SK-N-SH (cell line): ENCODE measurements around the gene BOC. TPM values are rescaled to one million over a fixed set of nuclear protein-coding genes. Genes with fewer than 3 reads are reported as not detected.

ENCODE experiments used
- CTCF ChIA-PET: fragments of 300-600, 350-600 bp; formaldehyde crosslinking; extraction: SDS; loops from one replicate; lab custom pipeline; 2021; lab: Yijun Ruan, JAX
- POLR2A ChIA-PET: fragments of 350-600 bp; sonication (Branson Sonifier 250); formaldehyde crosslinking; extraction: SDS; loops from one replicate; lab custom pipeline; 2020; ENCODE audit warnings: antibody characterized with exemption, inconsistent platforms; lab: Yijun Ruan, JAX
- DNase-seq: peaks from one replicate; pipeline ENCODE4 v3.0.0; 2012
- H2AFZ ChIP-seq: fragments of 200-600 bp; sonication (generic); 2 replicates; pipeline ENCODE4 v1.8.1; 2016; ENCODE audit warnings: antibody characterized with exemption, mild to moderate bottlenecking, low read depth
- H3F3A ChIP-seq: fragments of 200-600 bp; sonication (generic); replicated peaks from 2 replicates; pipeline ENCODE3; 2016; ENCODE audit warnings: antibody characterized with exemption, mild to moderate bottlenecking; ENCODE audit not compliant: insufficient read depth
- H3K27ac ChIP-seq, 2 experiments: fragments of 200-500 bp in 1 of 2; fragments of 200-600 bp in 1 of 2; sonication (Bioruptor generic) in 1 of 2; sonication (generic), shearing (Covaris generic) in 1 of 2; 2 replicates each; pipeline versions ENCODE4 v1.5.1 to v1.6.1; 2014 to 2016; ENCODE audit warnings: low read depth in 2 of 2, inconsistent platforms in 1 of 2, low read length in 1 of 2, mild to moderate bottlenecking in 1 of 2, mixed read lengths in 1 of 2
- H3K27me3 ChIP-seq: fragments of 200-600 bp; sonication (generic), shearing (Covaris generic); 2 replicates; pipeline ENCODE4 v1.6.1; 2016; ENCODE audit warnings: mixed run types; ENCODE audit not compliant: insufficient read depth
- H3K36me3 ChIP-seq, 2 experiments: fragments of 200-500 bp in 1 of 2; fragments of 200-600 bp in 1 of 2; sonication (Bioruptor generic) in 1 of 2; sonication (generic) in 1 of 2; replicated peaks in 1 of 2; 2 replicates each; pipeline versions ENCODE3 to v1.5.1; 2014 to 2016; ENCODE audit warnings: low read length in 1 of 2, mild to moderate bottlenecking in 1 of 2; ENCODE audit not compliant: insufficient read depth in 2 of 2, control insufficient read depth in 1 of 2
- H3K4me1 ChIP-seq, 2 experiments: fragments of 200-500 bp in 1 of 2; fragments of 200-600 bp in 1 of 2; sonication (Bioruptor generic) in 1 of 2; sonication (generic), shearing (Covaris generic) in 1 of 2; 2 replicates each; pipeline versions ENCODE4 v1.5.1 to v1.6.1; 2014 to 2016; ENCODE audit warnings: low read depth in 1 of 2, low read length in 1 of 2, mixed run types in 1 of 2; ENCODE audit not compliant: insufficient read depth in 2 of 2, control insufficient read depth in 1 of 2
- H3K4me2 ChIP-seq: fragments of 200-600 bp; sonication (generic), shearing (Covaris generic); 2 replicates; pipeline ENCODE4 v1.6.1; 2017; ENCODE audit warnings: mixed run types
- H3K4me3 ChIP-seq, 2 experiments: fragments of 200-500 bp in 1 of 2; fragments of 200-600 bp in 1 of 2; sonication (Bioruptor generic) in 1 of 2; sonication (generic), shearing (Covaris generic) in 1 of 2; 2 replicates each; pipeline versions ENCODE4 v1.5.1 to v1.8.1; 2014 to 2016; ENCODE audit warnings: low read depth in 2 of 2, inconsistent platforms in 1 of 2, low read length in 1 of 2, mild to moderate bottlenecking in 1 of 2, mixed read lengths in 1 of 2, moderate library complexity in 1 of 2
- H3K79me2 ChIP-seq: fragments of 200-600 bp; sonication (generic); 2 replicates; pipeline ENCODE4 v1.8.1; 2017; ENCODE audit warnings: mild to moderate bottlenecking; ENCODE audit not compliant: insufficient read depth
- H3K9ac ChIP-seq: fragments of 200-600 bp; sonication (generic); 2 replicates; pipeline ENCODE4 v1.6.1; 2017; ENCODE audit warnings: mixed run types
- H3K9me2 ChIP-seq: fragments of 200-600 bp; sonication (generic); 2 replicates; pipeline ENCODE4 v1.6.1; 2017; ENCODE audit warnings: mixed run types
- H3K9me3 ChIP-seq: fragments of 200-600 bp; sonication (generic); 2 replicates; pipeline ENCODE4 v1.6.1; 2017; ENCODE audit warnings: mixed run types, mild to moderate bottlenecking, moderate library complexity
- H4K20me1 ChIP-seq: fragments of 200-600 bp; sonication (generic); 2 replicates; pipeline ENCODE4 v1.6.1; 2017; ENCODE audit warnings: mild to moderate bottlenecking, mixed run types; ENCODE audit not compliant: insufficient read depth
- CHD2 ChIP-seq: fragments of 150-350 bp; IDR thresholded peaks from 2 replicates; pipeline ENCODE4 v1.6.1; 2018; ENCODE audit warnings: low read length; ENCODE audit not compliant: partially characterized antibody
- ELF1 ChIP-seq: IDR thresholded peaks from 2 replicates; pipeline ENCODE4 v1.4.0; 2012
- EZH2phosphoT487 ChIP-seq: fragments of 200-600 bp; sonication (generic); IDR thresholded peaks from 2 replicates; pipeline ENCODE4 v1.6.1; 2017; ENCODE audit warnings: low read depth, mixed run types, mild to moderate bottlenecking, antibody characterized with exemption, moderate library complexity, borderline replicate concordance
- FOXM1 ChIP-seq: IDR thresholded peaks from 2 replicates; pipeline ENCODE4 v1.4.0; 2012; ENCODE audit warnings: low read depth, mild to moderate bottlenecking
- GATA2 ChIP-seq: sonication (generic); formaldehyde crosslinking; IDR thresholded peaks from 2 replicates; pipeline ENCODE4 v1.5.0; 2020; ENCODE audit warnings: mild to moderate bottlenecking, missing genetic modification reagents
- MEF2A ChIP-seq: IDR thresholded peaks from 2 replicates; pipeline ENCODE4 v1.4.0; 2012; ENCODE audit warnings: low read depth, borderline replicate concordance
- NFIC ChIP-seq: IDR thresholded peaks from 2 replicates; pipeline ENCODE4 v1.4.0; 2012; ENCODE audit warnings: borderline replicate concordance
- NRF1 ChIP-seq: IDR thresholded peaks from 2 replicates; pipeline ENCODE4 v1.6.1; 2012; ENCODE audit warnings: low read depth, mild to moderate bottlenecking, low read length
- POLR2AphosphoS5 ChIP-seq: IDR thresholded peaks from 2 replicates; pipeline ENCODE4 v1.6.1; 2012; ENCODE audit warnings: low read depth, low read length
- RAD21 ChIP-seq: IDR thresholded peaks from 2 replicates; pipeline ENCODE4 v1.6.1; 2012; ENCODE audit warnings: mild to moderate bottlenecking, low read length
- RCOR1 ChIP-seq: fragments of 150-350 bp; IDR thresholded peaks from 2 replicates; pipeline ENCODE4 v1.6.1; 2017; ENCODE audit warnings: antibody characterized with exemption, low read length
- RXRA ChIP-seq: IDR thresholded peaks from 2 replicates; pipeline ENCODE4 v1.4.0; 2012; ENCODE audit warnings: low read depth, mild to moderate bottlenecking, borderline replicate concordance
- SIN3A ChIP-seq: IDR thresholded peaks from 2 replicates; pipeline ENCODE4 v1.6.1; 2012; ENCODE audit warnings: low read depth, mild to moderate bottlenecking, low read length, moderate library complexity, borderline replicate concordance
- YY1 ChIP-seq: IDR thresholded peaks from 2 replicates; pipeline ENCODE4 v1.4.0; 2012; ENCODE audit warnings: low read depth, mild to moderate bottlenecking
- WGBS: methylation state at CpG from one replicate; pipeline ENCODE4 v1.1.6; 2017; ENCODE audit warnings: low lambda C conversion rate; 5-methylcytosine and 5-hydroxymethylcytosine counted together
- polyA plus RNA-seq, 3 experiments: library from polyadenylated mRNA; depleted of rRNA; stranded (reverse); fragments of >200 nt; gene quantifications; 2 replicates each; pipeline ENCODE4 v1.2.3, GENCODE V29; 2012
- TF ChIP-seq, protein P1 (sequence below): fragments of 150-350 bp; IDR thresholded peaks from 2 replicates; pipeline ENCODE4 v1.6.1; 2016; ENCODE audit warnings: mild to moderate bottlenecking, low read depth, low read length
- TF ChIP-seq, protein P2 (sequence below): fragments of 150-350 bp; IDR thresholded peaks from 2 replicates; pipeline ENCODE4 v1.6.1; 2017; ENCODE audit warnings: antibody characterized with exemption, low read length, low read depth, borderline replicate concordance
- TF ChIP-seq, protein P3 (sequence below): IDR thresholded peaks from 2 replicates; pipeline ENCODE4 v1.4.0; 2012; ENCODE audit warnings: low read depth
- TF ChIP-seq, protein P4 (sequence below): fragments of 200-600 bp; sonication (generic); IDR thresholded peaks from 2 replicates; pipeline ENCODE4 v1.6.1; 2017; ENCODE audit warnings: antibody characterized with exemption, mild to moderate bottlenecking, moderate library complexity
- TF ChIP-seq, protein P5 (sequence below): IDR thresholded peaks from 2 replicates; pipeline ENCODE4 v1.6.1; 2012; ENCODE audit warnings: mild to moderate bottlenecking, low read depth, low read length, moderate library complexity
- TF ChIP-seq, protein P6 (sequence below): IDR thresholded peaks from 2 replicates; pipeline ENCODE4 v1.4.0; 2012; ENCODE audit warnings: low read depth, borderline replicate concordance

Gene BOC
- polyA plus RNA-seq, 1 of the 3 experiments (the other 2 are of a cell fraction) = 6.6 TPM

DNA sequence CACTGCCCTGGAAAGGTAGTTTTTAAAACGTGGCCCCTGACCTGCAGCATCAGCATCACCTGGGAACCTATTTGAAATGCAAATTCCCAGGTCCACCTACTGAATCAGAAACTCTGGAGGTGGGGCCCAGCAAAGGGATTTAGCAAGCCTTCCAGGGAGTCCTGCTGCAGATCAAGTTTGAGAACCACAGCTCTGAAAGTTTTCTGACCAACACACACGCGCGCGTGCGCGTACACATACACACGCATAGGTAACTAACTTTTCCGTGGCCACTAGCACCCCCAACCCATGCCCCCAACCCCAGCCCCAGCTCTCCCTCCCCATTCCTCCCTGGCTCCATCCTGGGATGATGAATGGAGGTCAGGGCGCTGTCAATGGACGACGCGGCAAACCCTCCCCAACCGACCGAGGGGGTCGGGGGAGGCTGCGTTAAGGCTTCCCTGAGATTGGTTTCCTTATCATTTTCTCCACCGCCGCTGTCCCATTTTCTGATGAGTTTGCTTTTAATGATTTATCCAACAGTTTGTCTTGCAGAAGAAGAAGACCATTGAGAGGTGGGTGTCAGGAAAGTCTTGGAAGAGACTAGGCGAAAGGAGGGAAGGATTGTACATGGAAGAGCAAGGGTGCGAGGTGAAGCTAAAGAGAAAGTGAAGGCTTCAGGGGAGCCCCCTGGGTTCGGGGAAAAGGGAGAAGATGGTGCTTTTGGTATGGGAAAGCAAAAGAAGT lies 590 bp upstream of the BOC start:
- no peaks in the 10 kb centered on the region for H3K27me3 ChIP-seq
- H3K4me2 ChIP-seq = peak overlapping the region; percentile 78
- POLR2A ChIA-PET = interaction anchor here (0.7 to 1.4 kb wide), 4 partner anchors 15 to 163 kb away, joined by 3 to 6 read pairs (median 3); no protein-coding TSS in a partner anchor
- CTCF ChIA-PET = interaction anchor here (1.2 to 2.9 kb wide), 4 partner anchors 19 to 77 kb away, joined by 3 to 12 read pairs (median 6); no protein-coding TSS in a partner anchor
- H3K4me3 ChIP-seq = peak overlapping the region; percentile 68 to 75
- no peaks in the 10 kb centered on the region for H4K20me1 ChIP-seq
- peak overlapping the region; percentile 72; the same call in 1 of the 2 replicates for H3K9ac ChIP-seq
- peaks cover 0 to 1% of the 10 kb centered on the region in 2 experiments for H3K36me3 ChIP-seq
- no peaks in the 10 kb centered on the region for H3K9me2 ChIP-seq
- H3K79me2 ChIP-seq = 0 out of 2 replicates have a peak, but pooled peaks cover 4% of the 10 kb centered on the region
- DNase-seq = peak; percentile 29
- H3F3A ChIP-seq = no peaks in the 10 kb centered on the region
- H3K4me1 ChIP-seq = peaks cover 0 to 22% of the 10 kb centered on the region in 2 experiments; a peak in 2 of 4 replicates
- no peaks in the 10 kb centered on the region for H3K9me3 ChIP-seq
- WGBS = 74% methylated on average over 22 of the region's 22 CpGs
- H2AFZ ChIP-seq = peak overlapping the region; percentile 98
- no peak for TF ChIP-seq CHD2
- no peak for TF ChIP-seq MEF2A
- TF ChIP-seq GATA2 (CRISPR knock-in tag) = no peak
- no peak for TF ChIP-seq NRF1
- no peak for TF ChIP-seq YY1
- no peak for TF ChIP-seq FOXM1
- TF ChIP-seq NFIC = no peak
- TF ChIP-seq, protein P1, sequence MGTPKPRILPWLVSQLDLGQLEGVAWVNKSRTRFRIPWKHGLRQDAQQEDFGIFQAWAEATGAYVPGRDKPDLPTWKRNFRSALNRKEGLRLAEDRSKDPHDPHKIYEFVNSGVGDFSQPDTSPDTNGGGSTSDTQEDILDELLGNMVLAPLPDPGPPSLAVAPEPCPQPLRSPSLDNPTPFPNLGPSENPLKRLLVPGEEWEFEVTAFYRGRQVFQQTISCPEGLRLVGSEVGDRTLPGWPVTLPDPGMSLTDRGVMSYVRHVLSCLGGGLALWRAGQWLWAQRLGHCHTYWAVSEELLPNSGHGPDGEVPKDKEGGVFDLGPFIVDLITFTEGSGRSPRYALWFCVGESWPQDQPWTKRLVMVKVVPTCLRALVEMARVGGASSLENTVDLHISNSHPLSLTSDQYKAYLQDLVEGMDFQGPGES = no peak
- TF ChIP-seq, protein P2, sequence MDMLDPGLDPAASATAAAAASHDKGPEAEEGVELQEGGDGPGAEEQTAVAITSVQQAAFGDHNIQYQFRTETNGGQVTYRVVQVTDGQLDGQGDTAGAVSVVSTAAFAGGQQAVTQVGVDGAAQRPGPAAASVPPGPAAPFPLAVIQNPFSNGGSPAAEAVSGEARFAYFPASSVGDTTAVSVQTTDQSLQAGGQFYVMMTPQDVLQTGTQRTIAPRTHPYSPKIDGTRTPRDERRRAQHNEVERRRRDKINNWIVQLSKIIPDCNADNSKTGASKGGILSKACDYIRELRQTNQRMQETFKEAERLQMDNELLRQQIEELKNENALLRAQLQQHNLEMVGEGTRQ = no peak
- TF ChIP-seq RCOR1 = no peak
- TF ChIP-seq, protein P3, sequence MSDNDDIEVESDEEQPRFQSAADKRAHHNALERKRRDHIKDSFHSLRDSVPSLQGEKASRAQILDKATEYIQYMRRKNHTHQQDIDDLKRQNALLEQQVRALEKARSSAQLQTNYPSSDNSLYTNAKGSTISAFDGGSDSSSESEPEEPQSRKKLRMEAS = no peak
- TF ChIP-seq ELF1 = no peak
- TF ChIP-seq, protein P4, sequence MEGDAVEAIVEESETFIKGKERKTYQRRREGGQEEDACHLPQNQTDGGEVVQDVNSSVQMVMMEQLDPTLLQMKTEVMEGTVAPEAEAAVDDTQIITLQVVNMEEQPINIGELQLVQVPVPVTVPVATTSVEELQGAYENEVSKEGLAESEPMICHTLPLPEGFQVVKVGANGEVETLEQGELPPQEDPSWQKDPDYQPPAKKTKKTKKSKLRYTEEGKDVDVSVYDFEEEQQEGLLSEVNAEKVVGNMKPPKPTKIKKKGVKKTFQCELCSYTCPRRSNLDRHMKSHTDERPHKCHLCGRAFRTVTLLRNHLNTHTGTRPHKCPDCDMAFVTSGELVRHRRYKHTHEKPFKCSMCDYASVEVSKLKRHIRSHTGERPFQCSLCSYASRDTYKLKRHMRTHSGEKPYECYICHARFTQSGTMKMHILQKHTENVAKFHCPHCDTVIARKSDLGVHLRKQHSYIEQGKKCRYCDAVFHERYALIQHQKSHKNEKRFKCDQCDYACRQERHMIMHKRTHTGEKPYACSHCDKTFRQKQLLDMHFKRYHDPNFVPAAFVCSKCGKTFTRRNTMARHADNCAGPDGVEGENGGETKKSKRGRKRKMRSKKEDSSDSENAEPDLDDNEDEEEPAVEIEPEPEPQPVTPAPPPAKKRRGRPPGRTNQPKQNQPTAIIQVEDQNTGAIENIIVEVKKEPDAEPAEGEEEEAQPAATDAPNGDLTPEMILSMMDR = no peak
- TF ChIP-seq EZH2phosphoT487 = no peak
- TF ChIP-seq POLR2AphosphoS5 = no peak
- no peak for TF ChIP-seq SIN3A
- TF ChIP-seq RXRA = no peak
- TF ChIP-seq, protein P5, sequence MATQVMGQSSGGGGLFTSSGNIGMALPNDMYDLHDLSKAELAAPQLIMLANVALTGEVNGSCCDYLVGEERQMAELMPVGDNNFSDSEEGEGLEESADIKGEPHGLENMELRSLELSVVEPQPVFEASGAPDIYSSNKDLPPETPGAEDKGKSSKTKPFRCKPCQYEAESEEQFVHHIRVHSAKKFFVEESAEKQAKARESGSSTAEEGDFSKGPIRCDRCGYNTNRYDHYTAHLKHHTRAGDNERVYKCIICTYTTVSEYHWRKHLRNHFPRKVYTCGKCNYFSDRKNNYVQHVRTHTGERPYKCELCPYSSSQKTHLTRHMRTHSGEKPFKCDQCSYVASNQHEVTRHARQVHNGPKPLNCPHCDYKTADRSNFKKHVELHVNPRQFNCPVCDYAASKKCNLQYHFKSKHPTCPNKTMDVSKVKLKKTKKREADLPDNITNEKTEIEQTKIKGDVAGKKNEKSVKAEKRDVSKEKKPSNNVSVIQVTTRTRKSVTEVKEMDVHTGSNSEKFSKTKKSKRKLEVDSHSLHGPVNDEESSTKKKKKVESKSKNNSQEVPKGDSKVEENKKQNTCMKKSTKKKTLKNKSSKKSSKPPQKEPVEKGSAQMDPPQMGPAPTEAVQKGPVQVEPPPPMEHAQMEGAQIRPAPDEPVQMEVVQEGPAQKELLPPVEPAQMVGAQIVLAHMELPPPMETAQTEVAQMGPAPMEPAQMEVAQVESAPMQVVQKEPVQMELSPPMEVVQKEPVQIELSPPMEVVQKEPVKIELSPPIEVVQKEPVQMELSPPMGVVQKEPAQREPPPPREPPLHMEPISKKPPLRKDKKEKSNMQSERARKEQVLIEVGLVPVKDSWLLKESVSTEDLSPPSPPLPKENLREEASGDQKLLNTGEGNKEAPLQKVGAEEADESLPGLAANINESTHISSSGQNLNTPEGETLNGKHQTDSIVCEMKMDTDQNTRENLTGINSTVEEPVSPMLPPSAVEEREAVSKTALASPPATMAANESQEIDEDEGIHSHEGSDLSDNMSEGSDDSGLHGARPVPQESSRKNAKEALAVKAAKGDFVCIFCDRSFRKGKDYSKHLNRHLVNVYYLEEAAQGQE = no peak
- TF ChIP-seq RAD21 = no peak
- TF ChIP-seq, protein P6, sequence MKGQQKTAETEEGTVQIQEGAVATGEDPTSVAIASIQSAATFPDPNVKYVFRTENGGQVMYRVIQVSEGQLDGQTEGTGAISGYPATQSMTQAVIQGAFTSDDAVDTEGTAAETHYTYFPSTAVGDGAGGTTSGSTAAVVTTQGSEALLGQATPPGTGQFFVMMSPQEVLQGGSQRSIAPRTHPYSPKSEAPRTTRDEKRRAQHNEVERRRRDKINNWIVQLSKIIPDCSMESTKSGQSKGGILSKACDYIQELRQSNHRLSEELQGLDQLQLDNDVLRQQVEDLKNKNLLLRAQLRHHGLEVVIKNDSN = no peak
- H3K27ac ChIP-seq = peak overlapping the region; percentile 40 to 42; a peak in 2 of 4 replicates
